Left renal pelvis (tissue), 4 donors: Measurements from ENCODE around the gene NME5. TPM values are rescaled to one million over a fixed set of nuclear protein-coding genes. Genes with fewer than 3 reads are reported as not detected.

Experiments
- DNase-seq, 4 donors: peaks; one replicate each; pipeline ENCODE4 v3.0.0-alpha.2; 2013; ENCODE audit warnings: low read depth in 4 of 4, low spot score in 3 of 4
- polyA plus RNA-seq, 4 donors: library from polyadenylated mRNA; unstranded; fragments of 120-200 nt; gene quantifications; one replicate each; pipeline ENCODE4 v1.2.1, GENCODE V29; 2013; ENCODE audit not compliant: insufficient read length in 4 of 4

Gene NME5
- polyA plus RNA-seq, 4 donors, result 5.8 to 26.7 (median 24.0) TPM

GRCh38 chr5:138140268-138140667 lies 1.0 kb upstream of the NME5 start:
- no peak for DNase-seq

GRCh38 chr5:138139781-138140090 lies 508 bp upstream of the NME5 start:
- DNase-seq, result no peak

- no peak for DNase-seq
Measured at GRCh38 chr5:138132543-138132942, 6.7 kb downstream of the NME5 start.

- DNase-seq, result no peak
Measured at GRCh38 chr5:138129347-138129746, 9.9 kb downstream of the NME5 start.

GRCh38 chr5:138128334-138128733 lies 10.9 kb downstream of the NME5 start:
- no peak for DNase-seq

GRCh38 chr5:138115254-138115653 lies 24.0 kb downstream of the NME5 start:
- DNase-seq, result no peak

- no peak for DNase-seq
Measured at GRCh38 chr5:138111937-138112336, 27.3 kb downstream of the NME5 start.

- DNase-seq, result no peak
Measured at GRCh38 chr5:138111181-138111580, 28.0 kb downstream of the NME5 start.

- DNase-seq, result no peak
Measured at GRCh38 chr5:138110266-138110963, 28.8 kb downstream of the NME5 start.

GRCh38 chr5:138109463-138110265 lies 29.6 kb downstream of the NME5 start:
- no peak for DNase-seq

GRCh38 chr5:138107213-138107612 lies 32.0 kb downstream of the NME5 start:
- DNase-seq, result no peak

GRCh38 chr5:138105709-138106108 lies 33.5 kb downstream of the NME5 start:
- DNase-seq, result no peak

- no peak for DNase-seq
Measured at GRCh38 chr5:138103319-138103637, 36.0 kb downstream of the NME5 start.

- no peak for DNase-seq
Measured at GRCh38 chr5:138102454-138103318, 36.5 kb downstream of the NME5 start.

- DNase-seq, result no peak
Measured at GRCh38 chr5:138096997-138097828, 42.0 kb downstream of the NME5 start.

GRCh38 chr5:138096363-138096762 lies 42.9 kb downstream of the NME5 start:
- DNase-seq, result no peak

- no peak for DNase-seq
Measured at GRCh38 chr5:138095100-138095907, 43.9 kb downstream of the NME5 start.

- no peak for DNase-seq
Measured at GRCh38 chr5:138093036-138093435, 46.2 kb downstream of the NME5 start.

GRCh38 chr5:138092301-138092700 lies 46.9 kb downstream of the NME5 start:
- no peak for DNase-seq

- no peak for DNase-seq
Measured at GRCh38 chr5:138091685-138092084, 47.5 kb downstream of the NME5 start.
